GM20000 (cell line): ENCODE measurements around the gene KLHL29.

ENCODE experiments used
- DNase-seq: peaks from one replicate; pipeline ENCODE4 v3.0.0; 2012; ENCODE audit warnings: low spot score
- TF ChIP-seq, protein P1 (sequence below): IDR thresholded peaks from 2 replicates; pipeline ENCODE4 v1.5.1; 2012; ENCODE audit warnings: mild to moderate bottlenecking, control low read depth; ENCODE audit errors: extremely low read depth, missing control alignments

Gene KLHL29

DNA sequence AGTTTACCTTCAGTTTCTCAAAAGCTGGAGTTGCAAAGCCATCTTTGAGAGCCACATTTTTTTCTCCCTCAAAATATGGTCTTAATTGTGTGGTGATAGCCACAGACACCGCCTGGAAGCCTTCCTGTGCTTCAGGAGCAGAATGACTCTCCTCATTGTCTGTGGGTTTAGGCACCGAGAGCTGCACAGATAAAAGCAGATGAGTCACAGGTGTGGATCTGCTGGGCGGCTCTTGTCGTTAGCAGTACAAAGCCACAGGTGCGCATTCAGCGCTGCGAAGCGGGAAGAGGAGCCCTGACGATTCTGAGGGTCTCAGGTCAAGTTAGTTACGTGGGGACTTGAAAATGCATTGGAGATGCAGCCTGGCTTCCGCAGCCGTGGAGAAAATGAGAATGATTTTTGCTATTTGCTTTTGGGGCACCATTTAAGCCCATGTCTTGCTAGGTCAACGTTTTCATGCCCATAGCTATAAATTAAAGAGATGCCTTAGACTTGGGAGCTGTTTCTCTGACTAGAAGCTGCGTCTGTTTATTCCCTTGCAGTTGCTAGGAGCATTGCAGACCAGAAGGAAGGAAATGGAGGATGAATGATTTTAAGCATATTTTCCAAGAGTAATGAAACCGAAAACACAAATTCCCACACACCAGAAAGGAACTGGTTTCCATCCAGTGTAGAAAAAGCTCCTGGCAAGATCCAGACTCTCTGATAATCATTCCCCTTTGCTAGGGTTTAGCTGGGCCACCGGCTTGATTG is 51.5 kb downstream of the KLHL29 start:
- TF ChIP-seq, protein P1, sequence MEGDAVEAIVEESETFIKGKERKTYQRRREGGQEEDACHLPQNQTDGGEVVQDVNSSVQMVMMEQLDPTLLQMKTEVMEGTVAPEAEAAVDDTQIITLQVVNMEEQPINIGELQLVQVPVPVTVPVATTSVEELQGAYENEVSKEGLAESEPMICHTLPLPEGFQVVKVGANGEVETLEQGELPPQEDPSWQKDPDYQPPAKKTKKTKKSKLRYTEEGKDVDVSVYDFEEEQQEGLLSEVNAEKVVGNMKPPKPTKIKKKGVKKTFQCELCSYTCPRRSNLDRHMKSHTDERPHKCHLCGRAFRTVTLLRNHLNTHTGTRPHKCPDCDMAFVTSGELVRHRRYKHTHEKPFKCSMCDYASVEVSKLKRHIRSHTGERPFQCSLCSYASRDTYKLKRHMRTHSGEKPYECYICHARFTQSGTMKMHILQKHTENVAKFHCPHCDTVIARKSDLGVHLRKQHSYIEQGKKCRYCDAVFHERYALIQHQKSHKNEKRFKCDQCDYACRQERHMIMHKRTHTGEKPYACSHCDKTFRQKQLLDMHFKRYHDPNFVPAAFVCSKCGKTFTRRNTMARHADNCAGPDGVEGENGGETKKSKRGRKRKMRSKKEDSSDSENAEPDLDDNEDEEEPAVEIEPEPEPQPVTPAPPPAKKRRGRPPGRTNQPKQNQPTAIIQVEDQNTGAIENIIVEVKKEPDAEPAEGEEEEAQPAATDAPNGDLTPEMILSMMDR = no peak
- no peak for DNase-seq

DNA sequence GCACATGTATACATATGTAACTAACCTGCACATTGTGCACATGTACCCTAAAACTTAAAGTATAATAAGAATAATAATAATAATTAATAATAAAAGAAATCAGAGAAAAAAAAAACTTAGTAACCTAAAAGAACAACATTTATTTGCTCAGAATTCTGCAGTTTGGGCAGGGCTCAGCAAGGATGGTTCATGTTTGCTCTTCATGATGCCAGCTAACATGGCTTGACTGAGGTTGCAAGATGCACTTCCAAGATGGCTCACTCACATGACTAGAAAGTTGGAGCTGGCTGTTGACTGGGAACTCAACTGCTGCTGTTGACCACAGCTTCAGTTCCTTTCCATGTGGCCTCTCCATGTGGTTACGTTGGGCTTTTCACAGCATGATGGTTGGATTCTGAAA is 56.4 kb downstream of the KLHL29 start:
- DNase-seq = no peak
- TF ChIP-seq, protein P1 = no peak

DNA sequence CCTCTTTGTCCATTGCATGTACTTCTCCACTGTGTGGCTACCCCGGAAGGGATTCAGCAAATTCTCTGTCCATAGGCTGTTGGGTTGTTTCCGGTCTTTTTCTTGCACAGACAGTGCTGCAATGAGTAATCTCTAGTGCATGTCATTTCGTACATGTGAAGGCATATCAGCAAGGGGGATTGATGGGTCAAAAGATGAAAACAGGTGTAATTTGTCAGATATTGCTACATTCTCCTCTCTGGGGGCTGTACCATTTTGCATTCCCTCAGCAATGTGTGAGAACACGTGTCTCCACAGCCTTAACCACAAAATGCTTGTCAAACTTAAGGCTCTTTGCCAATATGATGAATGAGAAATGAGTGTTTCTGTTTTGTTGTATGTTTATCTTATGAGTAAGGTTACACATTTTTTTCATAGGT is 60.5 kb downstream of the KLHL29 start:
- peak; percentile 17 for DNase-seq
- TF ChIP-seq, protein P1 = no peak

DNA sequence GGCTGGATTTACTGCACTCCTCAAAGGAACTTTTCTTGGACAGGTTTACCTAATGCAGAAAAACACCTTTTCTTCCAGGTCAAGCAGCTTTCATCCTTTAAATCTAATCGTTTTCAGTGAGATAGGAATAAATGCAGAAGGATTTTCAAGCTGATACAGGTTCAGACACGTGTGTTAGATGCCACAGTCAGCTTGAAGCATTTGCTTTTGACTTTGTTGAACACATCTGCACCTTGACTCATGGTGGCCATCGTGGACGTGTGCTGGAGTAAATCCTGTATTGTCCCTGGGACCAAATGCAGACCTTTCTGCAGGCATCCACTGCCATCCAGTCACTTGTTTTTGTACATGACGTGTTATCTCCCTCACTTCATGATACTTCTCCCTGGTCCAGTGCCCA is 61.9 kb downstream of the KLHL29 start:
- TF ChIP-seq, protein P1 = no peak
- DNase-seq = no peak

DNA sequence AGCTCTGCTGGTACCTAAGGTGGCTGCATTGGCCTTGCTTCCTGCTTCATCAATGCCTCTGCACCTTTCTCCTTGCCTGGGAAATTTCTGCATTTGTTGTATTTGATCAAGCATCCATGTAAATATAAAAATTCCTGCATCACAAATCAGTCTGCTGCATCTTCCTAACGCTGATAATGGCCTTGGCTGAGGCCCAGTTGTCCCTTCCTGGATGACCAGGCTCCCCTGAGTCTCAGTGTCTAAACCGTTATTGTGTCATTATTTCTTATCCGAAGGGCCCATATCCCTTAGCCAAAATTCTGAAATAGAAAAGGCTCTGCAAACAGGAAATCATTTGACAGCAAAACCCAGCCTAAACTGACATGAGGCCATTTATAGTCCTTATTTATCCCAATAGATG is 62.4 kb downstream of the KLHL29 start:
- TF ChIP-seq, protein P1 = no peak
- DNase-seq = no peak

DNA sequence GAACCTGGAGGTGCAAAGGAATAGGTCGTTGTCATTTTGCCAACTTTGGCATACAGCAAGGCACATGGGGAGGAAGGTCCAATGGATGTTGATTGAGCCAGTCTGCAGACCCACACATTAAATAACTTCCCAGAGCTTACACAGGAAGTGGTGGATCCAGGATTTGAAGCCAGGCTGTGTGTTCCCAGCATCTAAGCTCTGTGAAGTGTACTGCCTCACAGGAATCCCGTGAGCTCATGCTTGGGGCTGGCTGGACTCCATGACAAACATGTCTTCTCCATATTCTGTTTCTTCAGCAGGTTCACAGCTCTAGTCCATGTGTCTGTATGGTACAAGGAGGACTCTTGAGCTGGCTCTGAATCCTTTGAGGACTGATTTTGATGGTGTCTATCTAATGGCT is 63.9 kb downstream of the KLHL29 start:
- TF ChIP-seq, protein P1 = no peak
- DNase-seq = no peak

GRCh38 chr2:23449413-23449812 is 64.4 kb downstream of the KLHL29 start:
- peak; percentile 55 for DNase-seq
- TF ChIP-seq, protein P1 = no peak
